Bronchial epithelial cell (primary cell): ENCODE measurements around the gene ESF1. TPM values are rescaled to one million over a fixed set of nuclear protein-coding genes. Genes with fewer than 3 reads are reported as not detected.
A peak's percentile ranks its signal among the peaks of the same experiment; 100 is the strongest.

Experiments
- DNase-seq: peaks from one replicate; pipeline ENCODE4 v3.0.0-alpha.2; 2010; ENCODE audit warnings: low read depth
- FAIRE-seq: peaks from 2 replicates; lab custom pipeline; 2011; peaks lifted over from hg19 to GRCh38; lab: Jason Lieb, UNC
- H3K27me3 ChIP-seq: 2 replicates; pipeline ENCODE4 v1.5.1; 2011; ENCODE audit warnings: low read length; ENCODE audit not compliant: control insufficient read depth, insufficient read depth
- H3K36me3 ChIP-seq: 2 replicates; pipeline ENCODE4 v1.5.1; 2011; ENCODE audit warnings: low read length; ENCODE audit not compliant: control insufficient read depth, insufficient read depth
- H3K4me3 ChIP-seq: 2 replicates; pipeline ENCODE4 v1.5.1; 2011; ENCODE audit warnings: mild to moderate bottlenecking, low read depth, low read length, control low read depth
- CTCF ChIP-seq: IDR thresholded peaks from 2 replicates; pipeline ENCODE4 v1.5.1; 2011; ENCODE audit warnings: mild to moderate bottlenecking, moderate library complexity, low read length, control low read depth, inconsistent platforms; ENCODE audit not compliant: insufficient read depth, severe bottlenecking
- total RNA-seq: library from RNA; depleted of rRNA; stranded (reverse); fragments of >200 nt; gene quantifications from 2 replicates; pipeline ENCODE4 v1.2.1, GENCODE V29; 2014

Gene ESF1
- total RNA-seq, 1 donor from 2014 or later, result 16.6 TPM

- no peaks in the 10 kb centered on the region for H3K27me3 ChIP-seq
- H3K4me3 ChIP-seq, result no peak overlapping the region
- DNase-seq (no peak), FAIRE-seq (no peak)
- no peak for TF ChIP-seq CTCF
- H3K36me3 ChIP-seq, result no peaks in the 10 kb centered on the region
Observed at GRCh38 chr20:13684566-13685222, 100.0 kb downstream of the ESF1 start.

GRCh38 chr20:13683833-13684232 is 100.9 kb downstream of the ESF1 start:
- FAIRE-seq (no peak), DNase-seq (no peak)
- Histone ChIP-seq H3K36me3 (no peaks in the 10 kb centered on the region), H3K27me3 (no peaks in the 10 kb centered on the region), H3K4me3 (no peak overlapping the region)
- no peak for TF ChIP-seq CTCF

DNA sequence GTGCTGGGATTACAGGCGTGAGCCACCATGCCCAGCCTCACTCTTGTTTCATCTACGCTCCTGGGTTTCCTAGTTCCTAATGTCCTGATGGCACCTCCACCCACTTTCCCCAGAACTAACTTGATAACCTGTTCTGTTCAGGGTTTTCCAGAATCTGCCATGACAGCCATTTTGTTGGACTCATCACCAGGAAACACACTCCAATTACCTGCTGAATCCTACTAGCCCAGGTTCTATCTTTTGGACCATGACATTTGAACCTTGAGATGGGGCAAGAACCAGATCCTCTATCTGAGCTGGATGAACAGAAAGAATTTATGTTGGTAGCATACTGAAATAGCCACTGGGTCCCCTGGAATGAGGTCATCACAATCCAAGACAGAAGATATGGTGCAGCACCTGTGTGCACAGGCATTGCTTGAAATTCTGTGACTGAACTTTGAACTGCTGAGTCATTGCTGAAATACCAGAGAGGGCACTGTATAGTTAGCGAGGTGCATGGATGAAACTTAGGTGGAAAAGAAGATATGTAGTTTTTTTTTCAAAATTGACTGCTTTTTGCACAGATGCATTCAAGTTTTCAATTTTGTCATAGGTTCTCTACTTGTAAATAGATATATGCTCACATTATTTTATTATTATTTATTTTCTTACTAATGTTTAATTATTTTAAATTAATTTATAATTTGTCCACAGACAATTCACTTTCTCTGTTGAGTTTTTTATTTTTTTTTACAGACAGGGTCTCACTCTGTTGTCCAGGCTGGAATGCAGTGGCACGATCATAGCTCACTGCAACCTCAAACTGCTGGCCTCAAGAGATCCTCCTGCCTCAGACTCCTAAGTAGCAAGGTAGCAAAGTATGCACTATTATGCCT is 103.2 kb downstream of the ESF1 start:
- no peaks in the 10 kb centered on the region for H3K27me3 ChIP-seq
- FAIRE-seq, result no peak

DNA sequence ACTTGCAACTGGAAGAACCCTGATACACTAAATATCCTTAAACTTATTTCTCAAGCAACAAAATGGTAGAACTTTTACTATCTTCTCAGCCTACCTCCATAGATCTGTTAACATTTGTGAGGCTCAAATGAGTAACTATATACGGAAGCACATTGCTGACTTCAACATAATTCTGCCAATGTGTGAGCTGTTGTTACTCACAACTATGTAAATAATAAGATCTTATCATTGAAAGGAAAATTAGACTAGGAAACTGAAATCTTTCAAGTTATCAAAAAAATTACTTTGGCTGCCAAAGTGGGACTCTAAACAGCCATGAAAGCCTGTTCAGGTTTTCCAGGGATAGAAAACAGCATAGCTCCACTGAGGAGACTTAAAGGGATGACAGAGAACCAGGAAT is 105.8 kb downstream of the ESF1 start:
- DNase-seq, result peak; percentile 20
- Histone ChIP-seq H3K4me3 (no peak overlapping the region), H3K27me3 (no peaks in the 10 kb centered on the region), H3K36me3 (no peaks in the 10 kb centered on the region)
- no peak for TF ChIP-seq CTCF
- FAIRE-seq, result no peak

More for the DNA sequence above, 103.2 kb downstream of the ESF1 start:
- TF ChIP-seq CTCF, result no peak
- no peaks in the 10 kb centered on the region for H3K36me3 ChIP-seq
- H3K4me3 ChIP-seq, result no peak overlapping the region
- DNase-seq, result peak; percentile 18

GRCh38 chr20:13677241-13677640 is 107.5 kb downstream of the ESF1 start:
- H3K27me3 ChIP-seq, result no peaks in the 10 kb centered on the region
- H3K36me3 ChIP-seq, result no peaks in the 10 kb centered on the region
- DNase-seq (no peak), FAIRE-seq (no peak)
- no peak overlapping the region for H3K4me3 ChIP-seq
- no peak for TF ChIP-seq CTCF
